Activated CD4-positive, CD25-positive, alpha-beta regulatory T cell treated with anti-CD3 and anti-CD28 coated beads, Interleukin-2, amount 50 U/mL, for 72 hours (primary cell): ENCODE results near the gene IQSEC1.

Source experiments
- DNase-seq: peaks from one replicate; pipeline ENCODE4 v3.0.0; 2021

Gene IQSEC1

DNA sequence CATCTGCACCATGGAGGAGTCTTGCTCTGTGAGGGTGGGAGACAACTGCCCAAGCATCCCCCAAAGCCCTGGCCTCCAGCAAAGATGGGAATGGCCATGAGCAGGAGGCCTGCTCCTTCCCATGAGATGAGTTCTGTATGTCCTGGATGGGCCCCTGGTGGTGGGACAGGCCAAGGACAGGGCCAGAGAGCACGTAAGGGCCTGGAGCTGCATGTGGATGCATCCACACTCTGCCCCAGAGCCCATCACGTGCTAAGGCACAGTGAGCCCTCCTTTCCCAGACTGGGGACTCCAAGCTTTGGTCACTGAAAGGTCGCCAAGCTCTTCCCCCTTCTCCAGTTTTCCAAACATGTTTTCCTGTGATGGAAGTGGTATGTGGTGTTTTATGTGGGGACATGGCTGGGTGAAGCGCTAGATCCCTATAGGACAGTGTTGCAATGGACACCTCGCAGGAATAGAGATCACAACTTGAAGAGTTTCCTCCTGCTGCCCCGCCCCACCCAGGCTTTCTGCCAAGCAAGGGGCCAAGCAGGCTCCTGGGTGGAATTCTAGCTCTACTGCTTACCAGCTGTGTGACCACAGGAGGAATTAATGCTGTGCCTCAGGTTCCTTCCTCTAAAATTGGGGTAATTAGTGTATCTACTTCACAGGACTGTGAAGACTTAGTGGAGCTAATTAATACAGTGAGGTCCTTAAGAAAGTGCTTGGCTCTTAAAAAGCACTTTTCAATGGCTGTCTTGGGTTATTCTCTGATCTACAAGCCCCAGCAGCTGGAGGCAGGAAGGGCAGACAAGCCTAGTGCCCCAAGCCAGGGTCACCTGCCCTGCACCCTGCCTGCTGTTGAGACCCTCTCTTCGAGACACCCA is 125.5 kb downstream of the IQSEC1 start:
- DNase-seq, result no peak

GRCh38 chr3:12946649-12947316 is 126.4 kb downstream of the IQSEC1 start:
- no peak for DNase-seq

DNA sequence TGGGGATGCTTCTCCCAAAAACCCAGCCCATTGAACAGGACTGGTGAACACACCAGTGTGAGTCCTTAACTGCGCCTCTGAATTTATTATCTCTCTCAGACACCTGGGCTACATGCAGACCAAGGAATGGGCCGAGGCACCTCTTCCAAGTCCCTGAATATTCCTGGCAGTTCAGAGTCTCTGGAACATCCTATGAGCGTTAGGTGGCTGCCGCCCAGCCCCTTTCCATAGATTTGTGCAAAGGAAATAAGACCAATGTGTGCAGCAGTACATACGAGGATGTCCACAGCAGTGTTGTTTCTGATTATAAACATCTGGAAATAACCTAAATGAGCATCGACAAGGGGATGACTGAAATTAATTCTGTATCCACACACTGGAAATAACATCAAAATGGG is 127.0 kb downstream of the IQSEC1 start:
- no peak for DNase-seq

- no peak for DNase-seq
These were observed 128.4 kb downstream of the IQSEC1 start for GRCh38 chr3:12944849-12945248.

- DNase-seq, result no peak
These were observed 128.8 kb downstream of the IQSEC1 start for GRCh38 chr3:12944413-12944812.

DNA sequence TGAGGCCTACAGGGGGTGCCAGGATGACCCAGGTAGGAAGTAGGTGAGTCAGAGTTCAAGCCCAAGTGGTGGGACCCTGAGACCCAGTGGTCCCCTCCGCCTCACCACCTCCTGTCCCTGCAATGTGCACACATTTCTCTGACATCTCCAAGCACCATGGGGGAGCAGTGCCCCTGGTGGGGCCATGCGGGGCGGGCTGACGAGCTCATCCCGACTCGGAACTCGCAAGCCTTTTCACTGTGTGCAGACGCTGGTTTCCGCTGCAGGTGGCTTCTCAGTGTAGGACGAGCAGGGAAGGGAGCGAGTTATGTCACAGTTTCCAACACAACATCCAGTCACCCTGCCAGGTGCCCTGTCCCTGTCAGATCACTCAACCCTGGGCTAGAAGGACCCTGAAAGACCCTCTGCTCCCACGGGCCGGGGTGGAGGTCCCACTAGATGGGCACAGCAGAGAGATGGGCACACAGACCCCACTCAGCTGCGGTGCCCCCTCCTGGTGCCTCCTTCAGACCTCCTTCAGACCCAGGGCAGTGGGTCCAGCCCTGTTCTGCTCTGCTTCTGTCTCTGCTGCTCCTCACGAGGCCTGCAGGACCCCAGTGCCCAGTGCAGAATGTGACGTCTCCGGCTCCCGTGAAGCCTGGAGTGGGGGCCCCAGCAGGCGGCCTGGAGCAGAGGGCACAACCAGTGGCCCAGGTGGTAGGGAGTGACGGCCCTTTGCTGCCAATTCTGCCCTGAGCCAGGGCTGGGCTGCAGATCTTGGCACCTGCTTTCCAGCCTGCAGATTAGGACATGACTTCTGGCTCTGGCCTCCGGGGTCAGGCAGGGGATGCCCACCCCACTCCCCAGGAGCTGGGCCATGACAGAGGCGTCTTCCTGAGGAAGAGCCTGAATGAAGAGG is 129.9 kb downstream of the IQSEC1 start:
- no peak for DNase-seq

DNA sequence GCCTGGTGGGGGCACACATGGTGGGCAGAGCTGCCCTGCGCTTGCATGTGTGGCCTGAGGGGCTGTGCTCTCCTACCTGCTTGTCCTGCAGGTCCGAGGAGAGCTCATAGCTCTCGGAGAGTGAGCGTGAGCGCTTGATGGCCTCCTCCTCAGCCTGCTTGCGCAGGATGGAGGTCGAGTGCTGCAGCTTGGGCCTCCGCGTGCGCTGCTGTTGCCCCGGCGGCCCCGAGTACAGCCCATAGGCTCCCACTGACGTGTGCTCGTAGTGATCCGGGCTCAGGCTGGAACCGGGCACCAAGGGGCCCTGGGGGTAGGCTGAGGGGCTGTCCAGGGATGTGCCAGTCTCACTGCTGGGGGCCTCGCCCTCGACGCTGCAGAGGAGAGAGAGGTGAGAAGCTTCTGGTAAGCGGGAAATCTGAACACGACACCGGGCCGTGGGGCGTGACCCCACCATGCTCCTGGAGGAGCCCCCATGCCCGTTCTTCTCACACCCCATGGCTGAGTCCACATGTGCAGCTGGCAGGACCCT is 131.7 kb downstream of the IQSEC1 start:
- DNase-seq, result no peak

DNA sequence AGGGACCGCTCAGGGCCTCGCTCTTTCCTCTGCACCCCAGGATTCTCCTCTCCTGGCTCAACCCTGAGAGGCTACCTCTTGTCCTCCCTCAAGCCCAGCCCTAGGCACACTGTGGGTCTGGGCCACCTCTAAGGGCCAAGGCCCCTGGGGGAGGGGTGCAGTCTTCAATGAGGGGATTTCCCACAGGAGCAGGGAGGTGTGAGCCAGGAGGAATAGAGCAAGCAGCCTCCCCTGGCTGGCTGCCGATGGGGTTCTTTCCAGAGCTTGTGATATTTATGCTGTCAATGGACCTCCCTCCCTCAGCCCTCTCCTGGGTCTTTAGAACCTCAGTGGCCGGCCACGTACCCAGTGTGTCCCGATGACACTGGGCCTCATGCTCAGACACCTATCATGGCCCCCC is 132.4 kb downstream of the IQSEC1 start:
- DNase-seq, result no peak

DNA sequence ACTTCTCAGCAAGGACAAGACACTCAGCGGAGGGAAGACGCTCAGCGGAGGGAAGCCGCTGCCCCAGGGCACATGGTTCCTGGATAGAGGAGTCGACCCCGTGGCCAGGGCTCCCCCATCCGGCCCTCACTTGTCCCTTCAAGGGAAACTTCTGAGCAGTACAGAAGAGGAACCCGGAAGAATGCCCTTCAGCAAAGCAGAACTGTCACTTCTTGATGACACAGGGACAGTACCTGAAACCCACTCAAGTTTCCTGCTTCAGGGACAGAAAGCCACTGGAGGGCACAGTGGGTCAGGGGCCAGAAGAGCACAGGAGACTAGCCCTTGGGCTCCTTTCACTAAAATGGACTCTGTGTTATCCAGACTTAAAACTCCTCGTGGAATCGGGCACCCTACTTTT is 134.1 kb downstream of the IQSEC1 start:
- no peak for DNase-seq

DNA sequence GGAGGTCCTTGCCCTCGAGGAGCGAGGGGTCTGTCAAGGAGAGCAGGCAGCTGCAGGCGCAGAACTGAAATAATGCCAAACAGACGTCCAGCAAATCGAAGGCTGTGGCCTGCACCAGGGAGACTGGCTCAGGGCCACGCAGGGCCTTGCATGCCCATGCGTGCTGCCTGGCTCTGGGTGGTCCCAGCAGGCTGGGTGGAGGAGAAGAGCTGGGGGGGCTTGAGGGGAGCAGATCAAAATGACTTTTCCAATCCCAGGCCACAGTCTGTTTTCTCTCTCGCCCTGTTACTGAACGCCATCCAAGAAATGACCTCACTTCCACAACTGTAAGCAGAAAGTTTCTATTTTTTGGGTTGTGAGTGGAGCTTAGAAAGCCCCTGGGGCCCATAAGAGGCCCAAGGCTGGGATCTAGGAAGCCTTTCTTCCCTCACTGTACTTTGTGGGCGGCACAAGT is 134.9 kb downstream of the IQSEC1 start:
- DNase-seq, result no peak

DNA sequence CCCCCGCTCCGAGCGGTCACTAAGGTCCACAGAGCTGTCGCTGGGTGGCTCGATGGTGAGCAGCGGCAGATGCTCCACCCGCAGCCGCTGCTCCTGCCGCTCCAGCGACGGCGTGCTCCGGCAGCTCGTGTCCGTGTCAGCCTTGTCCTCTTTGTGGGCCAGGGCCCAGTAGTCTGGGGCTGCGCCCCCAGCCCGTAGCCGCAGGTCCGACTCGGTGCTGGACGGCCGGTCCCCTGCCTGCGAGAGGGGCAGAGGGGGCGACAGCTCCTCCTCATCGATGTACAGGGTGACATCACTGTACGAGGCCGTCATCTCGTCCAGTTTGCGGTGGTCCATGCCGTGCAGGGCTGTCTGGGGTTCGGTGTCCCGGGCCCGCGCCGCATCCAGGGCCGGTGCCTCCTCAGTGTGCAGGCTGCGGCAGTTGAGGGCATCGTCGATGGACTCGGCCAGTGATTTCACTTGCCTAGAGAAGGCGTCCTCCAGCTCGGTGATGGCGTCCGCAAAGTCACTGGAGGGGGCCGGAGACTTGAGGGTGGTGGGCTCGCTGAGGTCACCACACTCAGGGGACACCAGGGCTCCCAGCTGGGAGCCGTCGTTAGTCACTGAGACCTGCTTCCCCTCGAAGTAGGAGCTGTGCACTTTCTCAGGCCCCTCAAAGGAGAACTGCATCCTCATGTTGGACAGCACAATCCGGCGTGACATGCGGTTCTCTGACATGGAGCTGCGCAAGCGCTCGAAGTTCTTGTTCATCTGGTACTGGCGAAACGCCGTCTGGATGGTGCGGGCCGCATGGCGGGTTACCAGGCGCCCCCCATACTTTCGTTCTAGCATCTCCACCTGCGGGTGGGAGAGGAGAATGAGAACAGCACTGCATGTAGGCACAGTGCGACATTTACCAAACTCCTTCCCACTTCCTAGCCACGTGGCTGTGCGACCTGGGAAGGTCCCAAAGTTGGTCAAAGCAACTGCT is 137.1 kb downstream of the IQSEC1 start:
- DNase-seq, result no peak

DNA sequence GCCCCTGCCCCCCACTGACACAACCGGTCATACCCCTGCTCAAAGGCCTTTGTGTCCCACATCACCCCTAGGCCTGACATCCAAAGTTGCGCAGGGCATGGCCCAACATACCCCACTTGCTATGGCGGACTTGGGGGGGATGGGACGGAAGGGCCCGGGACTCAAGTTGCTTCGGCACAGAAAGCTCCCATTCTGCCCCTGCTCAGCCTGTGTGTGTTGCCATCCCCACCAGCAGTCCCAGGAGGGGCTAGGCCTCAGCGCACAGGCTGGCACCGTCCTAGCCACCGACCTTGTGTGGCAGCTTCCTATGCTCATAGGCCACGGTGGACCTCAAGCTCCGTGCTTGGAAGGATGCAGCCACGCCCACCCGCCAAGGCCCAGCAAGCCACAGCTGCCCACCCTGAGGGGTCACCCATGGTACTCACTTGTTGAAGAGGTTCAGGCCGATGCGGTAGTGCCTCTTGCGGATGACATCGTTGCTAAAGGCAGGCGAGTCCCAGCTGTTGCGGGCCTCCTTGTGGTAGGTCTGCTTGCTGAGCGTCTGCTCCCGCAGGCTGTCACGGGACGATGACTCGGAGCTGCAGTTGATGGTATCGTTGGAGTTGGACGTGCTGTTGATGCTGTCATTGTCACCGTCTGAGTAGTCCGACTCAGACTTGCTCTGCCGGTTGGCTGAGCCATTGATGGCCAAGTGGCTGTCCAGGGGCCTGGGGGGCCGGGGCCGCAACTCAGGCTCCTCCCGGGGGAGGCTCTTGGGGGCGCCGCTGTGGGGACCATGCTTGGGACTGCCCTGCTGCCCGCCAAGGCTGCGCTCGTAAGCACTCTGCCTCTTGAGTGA is 138.0 kb downstream of the IQSEC1 start:
- DNase-seq, result no peak

GRCh38 chr3:12934431-12934830 is 138.8 kb downstream of the IQSEC1 start:
- no peak for DNase-seq

DNA sequence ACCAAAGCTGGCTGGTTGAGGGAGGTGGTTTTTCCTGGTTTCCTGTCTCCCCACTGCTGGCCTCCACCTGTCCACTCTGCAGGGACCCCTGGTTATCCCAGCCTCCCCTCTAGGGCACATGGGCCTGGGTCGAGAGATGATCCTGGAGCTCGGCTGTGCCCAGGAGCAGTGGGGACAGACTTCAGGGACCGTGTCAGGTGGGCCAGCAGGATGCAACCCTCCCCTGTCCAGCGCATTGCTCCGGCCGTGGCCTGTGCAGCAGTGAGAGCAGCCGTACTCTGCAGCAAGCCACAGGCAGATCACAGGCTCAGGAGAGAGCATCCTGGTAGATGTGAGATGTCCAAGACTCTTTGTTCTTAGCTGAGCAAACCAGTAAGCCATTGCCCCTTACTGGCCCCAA is 139.3 kb downstream of the IQSEC1 start:
- no peak for DNase-seq

DNA sequence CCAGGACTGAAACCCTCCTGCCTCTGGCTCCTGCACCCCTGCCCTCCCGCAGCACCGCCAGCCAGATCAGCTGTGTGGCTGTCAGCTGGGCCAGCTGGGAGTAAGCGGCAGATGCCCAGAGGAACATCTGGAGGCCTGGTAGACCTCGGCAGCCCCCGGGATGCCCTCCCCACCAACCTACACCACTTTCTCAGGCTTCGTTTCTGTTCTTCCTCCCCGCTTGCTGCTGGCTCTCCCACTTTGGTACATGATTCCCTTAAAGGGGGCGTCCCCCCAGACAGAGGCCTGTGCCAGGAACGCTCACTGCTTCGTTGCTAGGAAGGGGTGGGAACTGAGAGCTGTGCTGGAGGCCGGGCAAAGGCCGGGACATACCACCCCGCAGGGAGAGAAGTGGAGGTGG is 140.5 kb downstream of the IQSEC1 start:
- DNase-seq, result no peak

GRCh38 chr3:12932347-12932746 is 140.9 kb downstream of the IQSEC1 start:
- no peak for DNase-seq

DNA sequence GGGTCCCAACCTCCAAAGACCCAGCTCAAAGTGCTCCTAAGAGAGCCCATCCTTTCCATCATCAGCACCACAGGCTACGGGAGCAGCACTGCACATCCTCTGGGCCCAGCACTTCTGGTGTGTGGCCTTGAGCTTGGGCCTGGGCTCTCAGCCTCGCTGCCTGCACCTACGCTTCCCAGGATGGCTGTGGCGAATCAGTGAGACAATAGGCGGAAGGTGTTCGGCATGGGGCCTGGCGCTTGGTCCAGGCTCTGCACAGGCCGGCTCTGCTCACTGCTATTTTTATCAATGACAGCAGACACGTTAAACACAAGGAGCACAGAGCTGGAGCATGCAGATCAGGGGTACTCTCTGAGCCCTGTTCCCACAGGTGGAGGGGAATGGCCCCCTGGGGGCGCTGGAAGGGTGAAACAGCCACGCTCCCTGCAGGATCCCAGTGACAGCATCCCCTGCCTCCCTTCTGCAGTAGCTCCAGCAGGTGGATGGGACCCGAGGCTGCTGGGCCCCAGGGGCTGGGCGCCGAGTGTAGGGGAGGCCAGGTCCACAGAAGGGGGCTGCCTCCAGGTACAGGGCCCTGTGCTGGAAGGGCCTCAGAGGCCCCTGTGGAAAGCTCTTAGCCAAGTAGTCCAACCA is 141.8 kb downstream of the IQSEC1 start:
- no peak for DNase-seq

DNA sequence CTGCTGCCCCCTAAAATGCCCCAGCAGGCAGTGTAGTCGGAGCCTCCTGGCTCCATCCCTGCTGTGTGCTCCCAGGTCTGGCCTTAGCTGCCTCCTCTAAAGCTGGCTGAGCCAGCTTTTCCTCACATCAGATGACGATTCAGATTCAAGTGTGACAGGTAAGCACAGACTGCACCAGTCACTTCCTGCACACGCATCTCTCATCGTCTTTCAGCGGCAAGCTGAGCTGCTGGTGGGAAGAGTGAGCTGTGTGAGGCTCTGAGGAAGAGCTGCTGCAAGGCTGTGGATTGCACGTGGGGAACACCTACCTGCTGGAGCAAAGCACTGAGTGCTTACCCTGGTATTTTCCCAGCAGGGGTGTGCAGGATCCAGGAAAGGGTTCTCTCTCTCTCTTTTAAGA is 143.4 kb downstream of the IQSEC1 start:
- DNase-seq, result no peak

- no peak for DNase-seq
These were observed 146.6 kb downstream of the IQSEC1 start for GRCh38 chr3:12926660-12927059.

- DNase-seq, result no peak
These were observed 147.6 kb downstream of the IQSEC1 start for GRCh38 chr3:12925648-12926047.
